GM12872 (cell line): ENCODE measurements around the gene EPB41L1.

ENCODE experiments used
- CTCF ChIP-seq: IDR thresholded peaks from 3 replicates; pipeline ENCODE4 v1.5.1; 2011; ENCODE audit warnings: low read depth, mild to moderate bottlenecking, low read length, moderate library complexity; ENCODE audit not compliant: insufficient read depth

EPB41L1 gene

DNA sequence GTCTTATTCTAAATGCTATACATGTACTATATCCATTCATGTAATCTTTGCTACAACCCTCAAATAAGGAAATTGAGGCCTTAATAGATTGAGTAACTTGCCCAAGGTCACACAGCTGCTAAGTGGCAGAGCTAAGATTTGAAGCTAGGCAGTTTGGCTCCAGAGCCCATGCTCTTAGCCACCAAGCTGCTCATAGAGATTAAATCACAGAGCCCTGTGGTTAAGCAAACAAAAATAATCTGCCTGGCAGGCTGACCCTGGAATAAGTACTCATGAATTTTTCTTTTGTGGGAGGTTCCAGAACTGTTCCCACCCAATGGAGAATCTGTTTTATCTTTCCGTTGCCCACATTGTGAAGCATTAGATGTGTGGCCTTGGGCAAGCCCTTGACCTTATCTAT, 89.2 kb downstream of the EPB41L1 start:
- no peak for TF ChIP-seq CTCF

DNA sequence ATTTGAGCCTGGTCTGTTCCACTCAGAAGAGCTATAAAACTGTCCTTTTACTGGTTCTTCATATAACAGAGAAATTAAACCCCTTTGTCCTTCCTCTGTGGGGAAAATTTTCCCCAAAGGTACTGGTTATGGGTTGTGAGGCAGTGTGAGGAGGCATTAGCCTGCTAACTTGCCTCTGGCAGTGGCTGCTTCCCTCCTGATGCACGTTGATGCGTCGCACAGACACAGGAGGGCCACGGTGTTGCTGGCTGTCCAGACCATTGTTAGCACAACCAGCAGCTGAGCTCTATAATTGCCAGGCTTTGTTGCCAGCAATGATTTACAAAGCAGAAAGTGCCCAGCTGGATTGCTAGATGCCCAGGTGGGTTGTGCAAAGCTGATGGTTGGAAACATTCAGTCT, 91.9 kb downstream of the EPB41L1 start:
- TF ChIP-seq CTCF, result no peak

DNA sequence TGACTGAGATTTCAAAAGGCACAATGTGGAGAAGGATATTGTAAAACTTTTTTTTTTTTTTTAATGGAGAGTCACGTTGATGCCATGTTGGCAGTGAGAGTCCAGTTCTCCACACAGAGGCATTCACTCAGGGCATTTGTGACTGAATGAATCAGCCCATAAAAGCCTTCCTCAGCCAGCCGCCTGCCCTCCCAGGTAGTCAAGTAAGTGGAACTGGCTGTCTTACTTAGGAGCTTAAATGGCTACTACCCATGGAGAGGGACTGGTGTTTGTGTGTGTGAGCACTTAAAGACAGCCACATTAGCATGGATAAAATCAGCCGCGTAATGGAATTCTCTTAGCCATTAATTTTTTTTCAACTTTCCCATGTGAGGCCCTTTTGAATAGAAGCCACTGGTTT, 94.3 kb downstream of the EPB41L1 start:
- no peak for TF ChIP-seq CTCF

- TF ChIP-seq CTCF, result no peak
These were observed 94.9 kb downstream of the EPB41L1 start for GRCh38 chr20:36249450-36249849.

GRCh38 chr20:36251426-36251825, 96.9 kb downstream of the EPB41L1 start:
- TF ChIP-seq CTCF, result no peak

DNA sequence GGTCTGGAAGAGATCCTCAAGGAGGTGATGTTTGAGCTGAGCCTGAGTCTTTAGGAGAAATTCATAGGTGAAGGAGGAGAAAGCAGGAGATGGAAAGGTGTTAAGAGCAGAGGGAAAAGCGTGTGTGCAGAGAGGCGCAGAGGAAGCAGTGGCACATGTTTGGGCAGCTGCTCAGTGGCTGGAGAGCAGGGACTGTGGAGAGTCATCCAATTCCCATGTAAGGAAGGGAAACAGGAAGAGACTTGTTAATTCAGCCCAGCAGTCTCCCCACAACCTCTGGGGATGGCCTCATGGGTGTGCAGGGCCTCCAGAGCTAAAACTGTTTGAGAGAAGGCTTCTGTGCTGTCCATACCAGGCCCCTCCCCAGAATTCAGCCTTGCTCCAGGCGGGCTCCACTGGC, 98.0 kb downstream of the EPB41L1 start:
- no peak for TF ChIP-seq CTCF

DNA sequence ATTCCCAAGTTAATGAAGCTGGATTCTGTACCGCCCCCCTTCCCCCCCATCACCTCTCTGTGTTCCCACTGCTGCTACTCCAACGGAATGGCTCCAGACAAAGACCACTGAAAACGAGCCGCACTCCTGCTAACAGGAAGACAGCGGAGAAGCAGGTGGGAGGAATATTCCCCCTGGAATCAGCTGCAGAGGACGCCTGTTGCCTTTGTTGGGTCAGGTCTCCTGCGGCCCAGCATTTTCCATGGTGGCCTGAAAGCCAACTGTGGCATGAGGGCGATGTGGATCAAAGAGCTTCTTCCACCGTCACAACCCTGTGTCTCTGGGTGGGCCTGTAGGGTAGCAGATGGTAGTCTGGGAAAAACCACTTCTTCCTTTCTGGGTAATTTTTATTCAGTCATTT, 98.5 kb downstream of the EPB41L1 start:
- no peak for TF ChIP-seq CTCF

DNA sequence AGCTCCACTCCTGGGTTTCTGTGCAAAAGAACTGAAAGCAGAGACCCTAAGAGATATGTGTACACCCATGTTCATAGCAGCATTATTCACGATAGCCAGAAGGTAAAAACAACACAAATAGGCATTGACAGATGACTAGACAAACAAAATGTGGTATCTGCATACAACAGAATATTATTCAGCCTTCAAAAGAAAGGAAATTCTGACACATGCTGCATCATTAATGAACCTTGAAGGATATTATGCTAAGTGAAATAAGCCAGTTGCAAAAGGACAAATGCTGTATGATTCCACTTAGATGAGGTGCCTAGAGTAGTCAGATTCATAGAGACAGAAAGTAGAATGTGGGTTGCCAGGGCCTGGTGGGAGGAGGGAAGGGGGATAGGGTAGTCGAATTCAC, 99.5 kb downstream of the EPB41L1 start:
- TF ChIP-seq CTCF, result no peak
